HL-60/S4 treated with phorbol 12-myristate 13-acetate at 8.2 ng/mL for 4 days and 3 days (cell line): ENCODE data around the gene BEGAIN.
"Not testable (repeated sequence)": the region's sequence is repeated elsewhere in the genome, so short reads cannot be mapped to it uniquely, and the experiment has no call there.

Experiments used
- in situ Hi-C: fragments of 300-500 bp; cut with MboI; formaldehyde crosslinking; loops from 2 replicates; pipeline ENCODE4 v1.15.0; 2022; ENCODE audit warnings: low sequenced_read_pairs

BEGAIN gene

DNA sequence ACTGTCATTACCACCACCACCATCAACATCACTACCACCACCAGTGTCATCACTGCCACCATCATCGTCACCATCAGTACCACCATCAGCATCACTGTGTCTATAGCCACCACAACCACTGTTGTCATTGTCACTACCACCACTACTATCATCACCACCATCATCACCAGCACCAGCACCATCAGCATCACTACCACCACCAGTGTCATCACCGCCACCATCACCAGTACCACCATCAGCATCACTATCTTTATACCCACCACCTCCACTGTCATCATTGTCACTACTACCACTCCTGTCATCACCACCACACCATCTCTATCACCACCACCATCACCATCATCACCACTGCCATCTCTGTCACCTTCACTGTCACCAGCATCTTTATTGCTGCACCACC is 60.6 kb downstream of the BEGAIN start:
- in situ Hi-C loops, result no loop called here

DNA sequence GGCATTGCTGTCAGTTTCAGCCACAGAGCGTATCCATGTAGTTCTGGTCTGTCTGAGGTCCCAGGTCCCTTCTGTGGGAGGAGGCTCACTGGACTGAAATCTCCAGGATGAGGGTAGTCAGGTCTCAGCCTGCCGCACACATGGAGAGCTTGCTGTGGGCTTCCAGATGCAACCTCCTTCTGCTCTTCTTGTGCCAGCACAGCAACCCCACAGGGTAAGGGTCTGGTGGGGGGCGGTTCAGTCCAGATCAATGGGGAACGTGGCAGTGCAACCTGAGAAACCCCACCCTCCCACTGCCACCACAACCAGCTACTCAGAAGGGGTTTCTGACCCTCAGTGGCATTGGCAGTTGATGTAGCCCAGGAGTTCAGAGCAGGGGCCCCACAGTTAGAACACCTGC is 61.2 kb downstream of the BEGAIN start:
- in situ Hi-C loops, result no loop called here

DNA sequence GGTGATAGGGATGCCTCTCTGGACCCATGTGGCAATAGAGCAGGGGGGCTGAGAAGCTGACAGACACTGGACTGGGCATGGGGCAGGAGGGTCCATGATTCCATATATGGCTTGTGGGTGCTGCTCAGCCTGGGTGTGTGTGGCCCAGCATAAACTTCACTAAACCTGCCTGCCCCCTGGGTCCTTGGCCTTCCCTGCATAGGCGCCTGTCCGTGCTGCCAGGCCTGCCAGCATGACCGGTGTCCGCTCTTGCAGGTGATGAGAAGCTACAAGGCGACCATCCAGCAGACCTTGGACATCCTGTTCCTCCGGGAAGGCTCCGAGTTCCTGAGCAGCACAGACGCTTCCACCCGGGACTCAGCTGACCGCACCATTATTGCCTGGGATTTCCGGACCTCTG is 61.6 kb downstream of the BEGAIN start:
- in situ Hi-C loops, result no loop called here

DNA sequence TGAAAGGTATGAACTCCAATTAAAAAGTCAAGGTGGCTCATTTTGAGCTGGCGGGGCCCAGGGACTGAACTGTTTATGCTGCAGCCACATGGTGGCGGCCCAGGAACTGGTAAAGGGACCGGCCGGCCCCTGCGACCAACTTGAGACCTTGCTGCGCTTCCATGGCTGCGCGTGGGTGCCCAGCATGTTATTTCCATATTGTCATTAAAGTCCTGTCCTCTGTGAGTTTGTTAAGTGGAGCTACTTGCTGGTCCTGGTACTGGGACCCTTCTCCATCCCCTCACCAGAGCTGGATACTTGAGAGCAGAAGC is 62.3 kb downstream of the BEGAIN start:
- in situ Hi-C loops, result no loop called here

DNA sequence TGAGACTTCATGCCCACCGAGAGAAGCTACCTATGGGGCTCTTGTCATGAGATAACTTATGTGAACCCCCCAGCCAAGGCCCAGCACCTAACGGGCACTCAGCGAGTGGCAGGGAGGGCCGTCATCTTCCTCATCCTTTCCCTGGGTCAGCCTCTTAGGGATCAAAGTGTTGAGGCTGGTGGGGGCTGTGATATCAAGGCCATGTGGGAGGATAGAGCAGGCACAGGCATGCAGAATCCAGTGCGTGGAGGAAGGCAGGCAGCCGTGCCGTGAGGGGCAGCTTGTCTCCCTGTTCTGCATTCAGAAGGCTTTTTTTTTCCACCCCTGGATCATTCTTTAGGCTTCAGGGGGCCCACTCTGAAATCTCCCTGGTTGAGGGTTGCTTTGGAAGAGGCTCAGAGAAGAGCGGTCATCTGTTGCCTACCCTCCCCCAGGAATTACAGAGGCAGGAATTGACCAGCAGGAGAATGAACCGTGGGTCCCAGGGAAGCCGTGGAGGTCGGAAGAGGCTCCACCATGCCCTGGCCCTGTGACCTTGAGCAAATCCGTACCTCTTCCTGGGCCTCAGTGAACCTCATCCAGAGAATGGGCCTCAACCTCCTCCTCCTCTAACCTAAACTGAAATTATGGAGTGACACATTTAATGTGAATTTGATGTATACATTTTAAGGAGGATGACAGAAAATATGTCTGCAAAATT is 62.8 kb downstream of the BEGAIN start:
- in situ Hi-C loops, result no loop called here

DNA sequence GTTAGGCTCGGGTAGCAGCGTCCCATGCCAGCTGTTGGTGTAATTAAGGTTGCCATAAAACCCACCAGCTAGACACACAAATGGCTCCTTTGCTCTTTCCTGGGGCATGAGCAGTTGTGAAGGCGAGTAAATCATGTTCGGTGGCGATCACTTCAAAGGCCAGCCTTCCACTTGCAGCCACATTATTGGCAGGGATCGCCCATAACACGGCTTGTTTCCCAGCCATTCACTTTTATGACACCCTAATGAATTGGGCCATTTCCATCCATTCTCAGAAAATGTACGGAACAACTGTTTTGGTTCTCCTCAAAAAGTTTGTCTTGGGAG is 63.4 kb downstream of the BEGAIN start:
- in situ Hi-C loops, result no loop called here

DNA sequence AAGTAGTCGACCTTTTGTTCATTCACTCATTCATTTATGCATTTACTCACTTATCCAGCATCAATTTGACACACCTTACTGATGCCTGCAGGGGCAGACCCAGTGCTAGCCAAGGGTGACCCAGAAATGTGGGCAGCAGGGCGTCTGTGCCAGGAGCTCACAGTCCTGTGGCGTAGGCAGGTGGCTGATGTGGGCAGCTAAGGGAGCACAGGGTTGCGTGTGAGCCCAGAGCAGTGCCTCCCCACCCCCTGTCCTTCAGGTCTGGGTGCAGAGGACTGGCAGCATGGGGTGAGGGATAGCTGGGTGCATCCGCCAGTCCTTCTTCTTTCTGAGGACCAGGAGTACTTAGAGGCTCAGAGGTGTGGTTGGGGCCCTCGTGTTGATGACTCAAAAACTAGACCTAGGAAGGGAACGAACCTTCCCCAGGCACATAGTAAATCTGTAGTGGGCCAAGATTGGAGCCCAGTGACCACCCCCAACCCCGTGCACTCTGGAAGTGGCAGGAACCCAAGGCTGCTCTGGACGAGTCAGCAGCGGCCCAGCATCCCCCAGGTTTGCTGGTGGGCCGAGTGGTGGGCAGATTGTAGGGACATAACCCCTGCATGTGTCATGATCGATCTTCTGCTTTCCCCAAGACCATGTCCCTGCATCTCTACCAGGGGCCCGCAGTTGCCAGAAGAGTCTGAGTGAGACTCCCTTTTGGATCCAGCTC is 63.9 kb downstream of the BEGAIN start:
- in situ Hi-C loops, result no loop called here

DNA sequence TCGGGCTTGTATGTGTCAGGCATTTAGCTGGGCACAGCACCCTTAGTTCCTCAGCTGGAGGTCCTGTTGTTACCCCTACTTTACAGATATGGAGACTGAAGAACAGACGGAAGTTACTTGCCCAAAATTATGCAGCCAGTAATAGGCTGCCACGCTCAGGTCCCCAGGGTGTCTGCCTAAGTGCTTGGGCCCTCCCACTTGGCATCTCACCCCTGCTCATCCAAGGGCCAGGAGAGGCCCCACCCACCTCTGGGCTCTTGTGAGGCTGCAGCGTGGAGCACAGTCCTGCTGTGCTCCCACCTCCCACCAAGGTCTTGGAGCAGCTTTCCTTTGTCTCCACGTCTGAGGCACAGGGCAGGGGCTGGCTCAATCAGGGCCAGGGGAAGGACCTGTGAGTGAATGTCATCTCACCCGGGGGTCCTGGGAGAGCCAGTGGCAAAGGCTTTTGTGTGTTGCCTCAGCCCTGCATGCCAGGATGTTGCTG is 64.6 kb downstream of the BEGAIN start:
- in situ Hi-C loops, result no loop called here

DNA sequence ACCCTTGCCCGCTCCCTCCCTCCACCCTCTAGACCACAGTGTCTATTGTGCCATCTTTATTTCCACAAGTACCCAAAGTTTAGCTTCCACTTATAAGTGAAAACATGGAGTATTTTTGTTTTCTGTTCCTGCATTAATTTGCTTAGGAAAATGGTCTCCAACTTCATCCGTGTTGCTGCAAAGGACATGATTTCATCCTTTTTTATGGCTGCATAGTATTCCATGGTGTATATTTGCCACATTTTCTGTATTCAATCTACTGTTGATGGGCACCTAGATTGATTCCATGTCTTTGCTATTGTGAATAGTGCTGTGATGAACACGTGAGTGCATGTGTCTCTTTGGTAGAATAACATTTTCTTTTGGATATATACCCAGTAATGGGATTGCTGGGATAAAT is 81.2 kb downstream of the BEGAIN start:
- in situ Hi-C loops, result not testable (repeated sequence)

DNA sequence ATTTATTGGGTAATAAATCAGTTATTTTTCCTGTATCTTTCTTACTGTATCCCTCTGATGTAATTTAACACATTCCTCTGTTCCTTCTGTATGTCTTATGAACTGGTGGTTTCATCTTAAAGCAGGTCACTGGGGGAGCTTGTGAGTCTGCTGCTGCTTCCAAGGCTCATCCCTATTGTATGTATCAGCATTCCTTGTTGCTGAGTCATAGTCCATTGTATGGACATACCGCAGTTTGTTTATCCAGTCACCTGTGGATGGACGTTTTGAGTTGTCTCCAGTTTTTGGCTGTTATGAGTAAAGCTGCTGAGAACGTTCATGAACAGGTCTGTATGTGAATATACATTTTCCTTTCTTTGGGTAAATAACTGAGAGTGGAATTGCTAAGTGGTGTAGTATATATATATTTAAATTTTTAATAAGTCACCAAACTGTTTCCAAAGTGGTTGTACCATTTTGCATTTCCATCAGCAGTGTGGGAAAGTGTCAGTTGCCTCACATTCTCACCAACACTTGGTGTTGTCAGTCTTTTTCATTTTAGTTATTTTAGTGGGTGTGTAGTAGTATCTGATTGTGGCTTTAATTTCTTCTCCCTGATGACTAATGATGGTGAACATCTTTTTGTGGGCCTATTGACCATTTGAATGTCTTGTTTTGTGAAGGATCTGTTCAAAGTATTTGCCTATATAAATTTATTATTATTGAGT is 82.7 kb downstream of the BEGAIN start:
- in situ Hi-C loops, result no loop called here

DNA sequence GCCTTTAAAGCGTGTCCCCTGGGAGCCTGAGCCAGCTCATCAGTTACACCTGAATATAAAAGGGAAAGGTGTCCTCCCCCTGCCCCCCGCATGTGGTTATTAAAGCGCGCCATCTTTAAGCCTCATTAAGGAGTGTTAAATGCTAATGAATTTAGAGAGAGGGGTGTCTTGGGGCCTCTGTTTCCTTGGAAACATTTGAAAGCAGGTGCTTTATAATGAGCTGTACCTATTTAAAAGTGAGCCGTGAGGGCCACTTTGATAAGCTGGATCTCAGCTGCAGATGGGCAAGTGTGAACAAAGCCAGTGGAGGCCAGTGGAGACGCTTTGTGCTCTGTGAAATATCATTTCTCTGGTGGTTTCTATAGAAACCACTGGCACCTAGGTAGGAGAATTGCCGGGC is 84.0 kb downstream of the BEGAIN start:
- in situ Hi-C loops, result no loop called here

DNA sequence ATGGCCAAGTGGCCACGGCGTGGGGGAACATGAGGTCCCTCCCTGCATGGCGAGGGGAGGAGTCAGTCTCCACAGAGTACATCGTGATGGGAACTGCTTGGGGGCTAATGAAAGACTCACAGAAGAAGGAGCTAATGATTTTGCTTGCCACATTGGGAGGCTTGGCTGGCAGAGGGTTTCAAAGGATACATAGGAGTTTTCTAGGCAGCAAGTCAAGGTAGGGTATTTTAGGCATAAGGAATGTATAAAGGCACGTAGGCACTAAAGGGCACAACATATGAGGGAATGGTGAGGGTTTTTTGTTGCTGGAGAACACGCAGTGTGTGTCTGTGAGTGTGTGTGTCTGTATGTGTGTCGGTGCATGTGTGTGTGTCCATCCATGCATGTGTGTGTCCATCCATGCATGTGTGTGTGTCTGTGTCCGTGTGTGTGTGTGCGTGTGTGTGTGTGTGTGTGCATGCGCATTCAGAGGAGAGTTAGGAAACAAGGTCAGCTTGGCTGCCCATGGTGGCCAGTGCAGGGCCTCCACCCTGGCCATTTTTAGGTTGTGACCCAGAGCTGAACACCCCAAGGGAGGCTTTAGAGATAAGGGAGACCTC is 84.5 kb downstream of the BEGAIN start:
- in situ Hi-C loops, result no loop called here

DNA sequence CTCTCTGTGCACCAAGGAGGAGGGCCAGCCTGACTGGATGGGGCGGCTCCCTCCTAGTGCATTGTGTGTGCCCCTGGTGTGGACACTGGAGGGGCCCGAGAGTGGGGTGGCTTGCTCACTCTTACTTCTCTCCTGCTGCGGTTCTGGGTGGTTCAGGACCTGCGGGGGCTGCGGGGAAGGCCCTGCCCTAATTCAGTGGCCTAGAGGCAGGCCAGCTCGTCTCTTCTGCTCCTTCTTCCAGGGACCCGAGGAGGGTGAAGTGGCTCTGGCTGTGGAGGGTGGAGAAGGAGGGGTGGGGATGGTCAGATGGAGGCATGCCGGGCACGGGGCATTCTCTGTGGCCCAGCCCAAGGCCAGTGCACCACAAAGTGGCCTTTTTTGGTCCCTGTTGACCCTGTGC is 87.1 kb downstream of the BEGAIN start:
- in situ Hi-C loops, result no loop called here

DNA sequence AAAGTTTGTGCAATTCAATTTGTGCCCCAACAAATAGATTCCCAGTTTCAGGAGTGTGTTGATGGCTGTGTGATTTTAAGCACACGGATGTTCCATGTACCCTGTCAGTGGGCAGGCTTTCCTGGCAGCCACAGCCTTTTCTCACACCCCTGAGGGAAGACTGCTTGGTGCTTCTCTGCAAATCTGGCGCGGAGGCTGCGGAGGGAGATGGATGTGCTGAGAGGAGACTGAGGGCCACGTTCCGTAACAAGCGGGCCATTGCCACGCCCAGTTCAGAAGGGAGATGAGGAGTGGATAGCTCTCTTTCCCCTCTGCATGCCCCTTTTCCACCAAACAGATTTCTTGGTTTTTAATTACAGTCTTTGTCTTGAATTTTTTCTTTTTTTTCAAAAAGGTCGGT is 89.1 kb downstream of the BEGAIN start:
- in situ Hi-C loops, result no loop called here

DNA sequence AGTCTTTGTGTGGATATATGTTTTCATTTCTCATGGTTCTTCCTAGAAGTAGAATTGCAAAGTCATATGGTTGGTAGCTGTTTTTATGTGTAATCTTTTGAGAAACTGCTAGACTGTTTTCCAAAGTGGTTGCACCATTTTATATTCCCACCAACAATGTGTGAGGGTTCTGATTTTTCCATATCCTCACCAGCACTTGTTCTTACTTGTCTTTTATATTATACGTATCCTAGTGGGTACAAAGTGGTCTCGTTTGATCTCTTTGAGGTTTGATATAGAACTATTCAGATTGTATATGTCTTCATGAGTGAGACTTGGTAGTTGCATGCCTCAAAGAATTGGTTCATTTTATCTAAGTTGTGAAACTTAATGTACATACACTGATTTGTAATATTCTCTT is 91.3 kb downstream of the BEGAIN start:
- in situ Hi-C loops, result no loop called here

DNA sequence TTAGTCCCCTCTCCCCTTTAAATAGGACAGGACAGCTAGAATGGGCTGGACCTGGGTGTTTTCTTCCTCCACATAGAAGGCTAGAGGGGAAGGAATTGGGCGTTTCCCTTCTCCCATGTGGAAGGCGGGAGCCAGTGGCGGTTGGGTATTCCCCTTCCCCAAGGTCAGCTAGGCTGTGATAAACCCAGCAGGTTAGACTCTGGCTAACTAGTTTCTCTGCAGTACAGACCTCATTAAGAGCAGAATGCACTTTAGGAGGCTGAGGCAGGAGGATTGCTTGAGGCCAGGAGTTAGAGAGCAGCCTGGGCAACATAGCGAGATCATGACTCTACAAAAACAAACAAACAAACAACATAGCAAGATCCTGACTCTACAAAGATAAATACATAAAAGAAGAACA is 92.6 kb downstream of the BEGAIN start:
- in situ Hi-C loops, result no loop called here

DNA sequence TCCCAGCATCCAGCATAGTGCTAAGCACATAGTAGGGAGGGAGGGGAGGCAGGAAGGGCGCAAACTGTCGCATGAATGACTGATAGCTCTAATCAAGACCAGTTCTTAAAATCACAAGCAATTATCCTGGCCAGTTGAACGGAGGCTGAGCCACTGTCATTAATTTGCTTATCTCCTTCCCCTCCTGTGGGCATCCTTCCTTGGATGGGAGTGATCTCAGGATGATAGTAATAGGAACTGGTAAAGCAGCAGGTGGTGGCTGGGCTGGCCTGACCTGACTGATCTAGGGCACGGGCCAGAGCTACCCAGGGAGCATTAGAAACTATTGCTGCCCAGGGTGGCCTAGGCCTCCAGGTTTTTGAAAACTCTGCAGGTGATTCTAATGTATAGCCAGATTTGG is 97.0 kb downstream of the BEGAIN start:
- in situ Hi-C loops, result no loop called here

DNA sequence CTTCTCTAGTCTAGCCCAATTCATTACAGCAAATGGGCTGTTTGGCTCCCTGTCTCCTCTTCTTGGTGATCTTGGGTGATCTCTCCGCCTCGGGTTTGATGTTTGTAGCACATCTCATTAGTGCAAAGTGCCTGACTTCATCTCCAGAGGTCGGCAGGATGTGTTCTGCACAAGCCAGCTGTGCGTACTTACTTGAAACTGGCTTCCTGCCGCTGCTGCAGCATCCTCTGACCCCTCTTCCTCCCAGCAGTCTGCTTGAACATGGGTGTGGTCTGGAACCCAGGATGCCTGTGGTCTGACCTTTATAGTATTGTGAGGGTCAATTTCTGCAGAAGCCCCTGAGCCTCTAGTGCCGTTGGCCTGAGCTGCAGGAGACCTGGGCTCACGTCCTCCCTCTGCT is 99.2 kb downstream of the BEGAIN start:
- in situ Hi-C loops, result no loop called here

DNA sequence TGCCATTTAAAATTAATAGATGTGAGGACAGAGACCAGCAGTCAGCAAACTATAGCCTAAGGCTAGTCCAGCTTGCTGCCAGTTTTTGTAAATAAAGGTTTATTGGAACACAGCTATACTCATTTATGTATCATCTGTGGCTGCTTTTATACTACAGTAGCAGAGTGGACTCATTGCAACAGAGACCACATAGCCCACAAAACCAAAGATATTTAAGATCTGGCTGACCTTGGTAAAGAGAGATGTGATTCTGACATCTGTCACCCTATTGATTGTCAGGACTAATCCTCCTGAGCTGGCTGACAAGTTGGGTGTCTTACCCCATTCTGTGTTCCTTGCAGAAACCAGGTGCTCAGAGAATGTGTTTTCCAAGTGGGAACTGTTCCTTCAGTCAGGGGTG is 99.9 kb downstream of the BEGAIN start:
- in situ Hi-C loops, result no loop called here
